Epidermal melanocyte (primary cell): Measurements from ENCODE around the gene HECW1.
"Not testable (repeated sequence)": the region's sequence is repeated elsewhere in the genome, so short reads cannot be mapped to it uniquely, and the experiment has no call there.

Experiments
- DNase-seq: peaks from one replicate; pipeline ENCODE4 v3.0.0; 2011; ENCODE audit warnings: low spot score; ENCODE audit not compliant: insufficient read length

Gene HECW1

DNA sequence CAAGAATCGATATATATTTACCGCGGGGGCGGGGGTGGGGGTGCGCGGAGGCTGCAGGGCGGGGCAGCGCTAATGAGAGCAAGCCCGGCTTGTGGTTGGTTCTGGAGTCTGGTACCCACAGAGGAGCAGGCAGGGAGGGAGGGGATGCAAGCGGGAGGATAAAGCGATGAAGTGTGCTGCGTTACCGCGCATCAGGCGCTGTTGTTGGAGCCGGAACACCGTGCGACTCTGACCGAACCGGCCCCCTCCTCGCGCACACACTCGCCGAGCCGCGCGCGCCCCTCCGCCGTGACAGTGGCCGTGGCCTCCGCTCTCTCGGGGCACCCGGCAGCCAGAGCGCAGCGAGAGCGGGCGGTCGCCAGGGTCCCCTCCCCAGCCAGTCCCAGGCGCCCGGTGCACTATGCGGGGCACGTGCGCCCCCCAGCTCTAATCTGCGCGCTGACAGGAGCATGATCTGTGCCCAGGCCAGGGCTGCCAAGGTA, at the start of gene HECW1:
TSS of gene HECW1 (plus strand) at position 189 of the 482 bp plus-strand sequence. CDS start 131,259 bp downstream, outside the sequence.
- no peak for DNase-seq

DNA sequence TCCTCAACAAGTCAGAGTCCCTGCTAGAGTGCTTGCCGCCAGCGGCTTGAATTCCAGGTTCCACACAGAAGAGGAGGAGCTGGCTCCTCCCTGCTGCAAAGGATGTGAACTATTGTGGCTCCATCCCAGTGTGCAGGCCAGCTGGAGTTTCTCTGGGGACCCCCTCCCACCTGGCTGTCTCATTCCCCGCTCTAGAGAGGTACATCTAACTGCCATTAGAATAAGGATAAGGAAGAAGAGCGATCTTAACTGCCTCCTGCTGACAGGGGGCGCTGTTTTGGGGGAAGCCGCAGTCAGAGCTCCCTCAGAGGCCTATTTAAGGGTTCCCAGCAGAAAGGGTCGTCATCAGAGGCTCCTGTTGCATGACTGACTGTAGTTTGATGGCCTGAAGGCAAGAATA, 40.8 kb upstream of the HECW1 start:
- no peak for DNase-seq

DNA sequence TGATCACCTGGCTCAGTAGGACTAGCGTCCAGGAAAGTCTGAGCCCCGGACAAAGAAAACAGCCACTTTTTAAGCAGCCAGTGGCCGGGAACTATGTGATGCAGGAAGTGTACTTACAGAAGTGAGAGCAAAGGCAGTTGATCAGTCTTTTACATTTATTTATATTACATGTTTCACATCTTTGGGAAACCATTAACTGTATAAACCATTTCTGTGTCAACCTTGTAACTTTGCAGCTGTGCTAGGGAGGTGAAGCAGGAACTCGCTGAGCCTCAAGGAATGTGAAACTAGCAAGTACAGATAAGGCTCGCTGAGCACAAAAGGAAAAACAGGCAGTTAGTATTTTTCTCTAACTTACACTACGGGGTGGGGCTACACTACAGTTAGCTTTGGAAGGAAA, 39.9 kb upstream of the HECW1 start:
- no peak for DNase-seq

DNA sequence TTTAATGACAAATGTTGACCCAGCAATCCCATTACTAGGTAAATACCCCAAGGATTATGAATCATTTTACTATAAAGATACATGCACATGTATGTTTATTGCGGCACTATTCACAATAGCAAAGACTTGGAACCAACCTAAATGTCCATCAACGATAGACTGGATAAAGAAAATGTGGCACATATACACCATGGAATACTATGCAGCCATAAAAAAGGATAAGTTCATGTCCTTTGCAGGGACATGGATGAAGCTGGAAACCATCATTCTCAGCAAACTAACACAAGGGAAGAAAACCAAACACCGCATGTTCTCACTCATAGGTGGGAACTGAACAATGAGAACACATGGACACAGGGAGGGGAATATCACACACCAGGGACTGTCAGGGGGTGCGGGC, 38.6 kb upstream of the HECW1 start:
- DNase-seq = not testable (repeated sequence)

DNA sequence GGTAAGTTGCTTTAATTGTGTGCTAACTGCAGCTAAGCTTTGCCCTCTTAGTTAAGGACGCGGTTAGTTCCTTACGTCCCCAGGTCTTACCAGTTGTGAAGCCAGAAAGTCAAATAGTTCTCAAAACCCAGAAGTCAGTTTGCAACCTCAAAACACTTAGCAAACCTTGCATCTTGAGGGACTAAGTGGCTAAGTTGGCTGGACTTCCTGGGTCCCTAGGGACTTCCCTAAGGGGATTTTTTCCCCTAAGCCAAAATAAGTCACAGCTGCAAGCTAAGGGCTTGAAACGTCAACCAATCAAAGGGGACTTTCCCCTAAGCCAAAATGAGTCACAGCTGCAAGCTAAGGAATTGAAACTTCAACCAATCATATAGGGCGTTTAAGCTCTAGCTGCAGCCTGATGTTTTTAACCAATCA, 36.2 kb upstream of the HECW1 start:
- DNase-seq = no peak

DNA sequence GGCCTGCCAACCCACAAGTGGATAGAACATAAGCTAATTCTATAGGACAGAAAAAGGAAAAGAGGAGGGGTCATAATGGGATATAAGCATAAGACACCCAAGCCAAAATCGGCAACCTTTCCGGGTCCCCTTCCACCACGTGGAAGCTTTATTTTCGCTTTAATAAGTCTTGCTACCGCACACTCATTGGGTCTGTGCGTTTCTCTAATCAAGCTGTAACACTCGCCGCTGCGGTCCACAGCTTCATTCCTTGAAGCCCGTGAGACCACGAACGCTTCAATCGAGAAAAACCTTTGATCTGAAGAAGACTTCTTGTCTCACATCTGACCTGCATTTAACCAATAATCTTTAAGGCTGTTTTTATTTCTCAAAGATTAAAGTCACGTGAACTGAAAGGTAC, 35.8 kb upstream of the HECW1 start:
- no peak for DNase-seq

DNA sequence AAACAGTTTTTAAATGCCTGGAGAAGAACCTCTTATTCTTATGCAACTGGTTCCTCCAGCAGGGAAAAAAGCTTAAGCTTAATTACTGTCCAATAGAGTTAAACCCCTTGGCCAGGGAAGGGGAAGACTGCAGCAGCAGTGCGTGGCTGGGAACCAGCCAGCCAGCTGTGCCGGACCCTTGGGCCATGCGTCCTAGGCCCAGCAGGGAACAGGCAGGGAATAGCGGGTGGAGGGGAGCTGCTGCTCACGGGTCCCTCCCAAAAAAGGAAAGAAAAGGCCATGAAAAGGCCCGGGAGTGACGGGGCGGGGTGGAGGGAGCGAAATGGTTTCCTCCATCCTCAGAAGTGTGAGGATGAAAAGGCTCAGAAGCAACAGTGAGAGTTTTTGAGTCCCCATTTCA, 35.2 kb upstream of the HECW1 start:
- no peak for DNase-seq

DNA sequence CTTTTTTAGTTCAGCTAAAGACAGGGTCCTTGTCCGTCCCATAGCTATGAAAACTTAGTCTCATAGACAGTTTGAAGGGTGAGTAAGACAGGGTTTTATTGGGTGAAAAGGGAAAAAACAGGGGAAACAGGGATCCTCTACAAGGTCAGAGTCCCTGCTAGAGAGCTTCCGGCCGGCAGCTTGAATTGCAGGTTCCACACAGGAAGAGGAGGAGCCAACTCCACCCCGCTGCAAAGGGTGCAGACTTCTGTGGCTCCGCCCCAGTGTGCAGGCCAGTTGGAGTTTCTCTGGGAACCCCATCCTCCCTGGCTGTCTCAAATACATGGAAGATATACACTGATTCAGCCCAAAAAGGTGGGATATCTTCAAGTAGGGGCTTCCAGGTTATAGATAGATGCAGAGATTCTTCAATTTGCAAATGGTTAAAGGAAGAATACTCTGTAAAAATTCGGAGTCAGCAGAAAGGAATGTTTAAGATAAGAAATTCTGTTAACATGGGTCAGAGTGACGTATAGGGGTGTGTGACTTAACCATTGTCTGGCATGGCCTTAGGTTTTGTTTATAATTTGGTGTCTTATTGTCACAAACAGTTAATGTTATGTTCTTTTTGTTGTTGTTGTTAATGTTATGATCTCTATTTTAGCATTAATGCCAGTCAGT, 34.6 kb upstream of the HECW1 start:
- DNase-seq = no peak

DNA sequence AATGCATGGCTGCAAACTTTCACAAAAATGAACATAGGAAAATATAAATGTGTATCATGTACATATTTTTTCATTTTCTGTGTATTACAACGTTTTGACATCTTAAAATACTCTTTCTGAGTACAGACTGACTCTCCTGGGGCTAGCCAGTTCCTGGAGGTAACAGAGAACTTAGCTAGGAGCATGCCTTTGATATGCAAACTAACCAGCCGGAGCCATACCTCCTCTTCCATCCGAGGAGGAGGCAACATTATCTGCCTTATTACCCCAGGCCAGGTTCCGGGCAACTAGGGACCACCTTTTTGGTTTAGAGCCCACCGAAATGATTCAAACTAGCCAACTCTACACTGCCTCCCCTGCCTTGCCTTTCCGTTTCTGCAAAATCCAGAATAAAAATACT, 33.7 kb upstream of the HECW1 start:
- no peak for DNase-seq

DNA sequence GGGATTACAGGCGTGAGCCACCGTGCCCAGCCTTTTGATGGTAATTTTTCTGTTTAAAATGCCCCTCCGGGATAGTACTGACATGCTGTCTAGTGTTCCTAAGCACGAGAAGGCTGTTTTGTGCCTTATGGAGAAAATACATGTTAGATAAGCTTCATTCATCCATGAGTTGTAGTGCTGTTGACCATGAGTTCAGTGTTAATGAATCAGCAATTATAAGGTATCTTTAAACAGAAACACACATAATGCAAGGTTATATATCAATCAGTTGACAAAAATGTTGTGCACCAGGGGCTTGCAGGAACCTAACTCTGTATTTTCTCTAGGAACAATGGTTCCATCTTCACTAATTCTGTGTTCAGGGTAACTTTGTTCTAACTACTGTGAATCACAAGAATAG, 30.8 kb upstream of the HECW1 start:
- DNase-seq = no peak

DNA sequence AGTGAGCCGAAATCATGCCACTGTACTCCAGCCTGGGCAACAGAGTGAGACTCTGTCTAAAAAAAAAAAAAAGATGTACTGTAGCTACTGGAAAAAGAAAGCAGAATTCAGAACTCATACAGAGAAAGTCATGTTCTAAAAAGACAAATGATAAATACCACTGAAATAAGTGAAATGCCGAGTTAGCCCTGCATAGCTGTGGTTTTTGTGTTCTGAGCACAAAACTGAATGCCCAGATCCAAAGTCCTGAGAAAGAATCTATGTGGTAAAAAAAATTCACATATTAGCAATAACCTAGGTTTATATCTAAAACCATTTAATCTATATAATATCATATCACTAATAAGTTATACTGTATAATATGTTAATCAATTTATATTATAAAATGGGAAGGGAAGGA, 29.3 kb upstream of the HECW1 start:
- DNase-seq = no peak

DNA sequence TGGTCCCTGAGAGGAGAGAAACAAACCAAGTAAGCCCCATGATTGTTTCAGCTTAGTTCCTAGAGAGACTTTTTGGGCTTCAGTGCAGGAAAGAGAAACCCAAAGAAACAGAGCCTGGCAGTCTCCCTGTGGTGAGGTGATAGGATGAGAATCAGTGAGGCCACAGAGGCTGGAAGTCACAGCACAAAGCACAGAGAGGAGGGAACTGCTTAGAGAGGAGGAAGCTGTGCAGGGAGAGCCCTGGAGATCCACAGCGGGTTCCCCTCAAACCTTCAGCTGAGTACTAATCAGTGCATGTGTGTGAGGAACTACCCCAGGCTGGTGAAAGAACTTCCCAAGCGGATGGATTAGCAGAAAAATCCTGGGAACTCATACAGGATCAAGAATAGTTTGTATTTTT, 27.4 kb upstream of the HECW1 start:
- no peak for DNase-seq

DNA sequence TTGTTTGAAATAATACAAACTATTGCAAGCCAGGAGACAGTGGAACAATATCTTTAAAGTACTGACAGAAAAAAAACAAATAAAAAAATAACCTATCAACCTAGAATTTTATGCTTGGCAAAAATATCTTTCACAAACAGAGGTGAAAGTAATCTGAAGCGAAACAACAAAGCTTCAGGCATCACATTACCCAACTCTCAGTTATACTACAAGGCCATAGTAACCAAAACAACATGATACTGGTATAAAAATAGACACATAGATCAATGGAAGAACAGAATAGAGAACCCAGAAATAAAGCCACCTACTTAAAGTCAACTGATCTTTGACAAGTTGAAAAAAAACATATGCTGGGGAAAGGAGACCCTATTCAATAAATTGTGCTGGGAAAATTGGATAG, 26.5 kb upstream of the HECW1 start:
- DNase-seq = no peak

DNA sequence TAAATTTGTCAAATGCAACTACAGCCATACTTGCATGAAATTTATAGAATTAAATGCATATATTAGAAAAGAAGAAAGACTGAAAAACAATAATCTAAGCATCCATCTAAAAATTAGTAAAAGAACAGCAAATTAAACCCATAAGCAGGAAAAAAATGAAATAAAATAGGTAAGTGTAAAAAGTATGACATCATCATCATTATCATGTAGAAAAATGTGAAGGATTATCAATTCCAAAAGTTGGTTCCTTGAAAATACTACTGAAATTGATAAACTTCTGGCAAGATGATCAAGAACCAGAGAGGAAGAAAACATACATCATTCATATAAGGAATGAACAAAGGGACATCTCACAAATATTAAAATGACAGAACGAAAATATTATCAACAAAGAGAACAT, 19.6 kb upstream of the HECW1 start:
- no peak for DNase-seq

DNA sequence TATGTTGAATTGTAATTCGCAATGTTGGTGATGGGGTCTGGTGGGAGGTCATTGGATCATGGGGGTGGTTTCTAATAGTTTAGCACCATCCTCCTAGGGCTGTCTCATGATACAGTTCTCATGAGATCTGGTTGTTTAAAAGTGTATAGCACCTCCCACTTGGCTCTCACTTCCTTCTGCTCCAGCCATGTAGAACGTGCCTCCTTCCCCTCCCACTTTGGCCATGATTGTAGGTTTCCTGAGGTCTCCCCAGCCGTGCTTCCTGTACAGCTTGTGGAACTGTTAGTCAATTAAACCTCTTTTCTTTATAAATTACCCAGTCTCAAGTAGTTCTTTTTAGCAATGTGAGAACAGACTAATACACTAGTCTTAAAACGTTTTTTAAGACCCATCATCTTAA, 15.6 kb upstream of the HECW1 start:
- DNase-seq = no peak

DNA sequence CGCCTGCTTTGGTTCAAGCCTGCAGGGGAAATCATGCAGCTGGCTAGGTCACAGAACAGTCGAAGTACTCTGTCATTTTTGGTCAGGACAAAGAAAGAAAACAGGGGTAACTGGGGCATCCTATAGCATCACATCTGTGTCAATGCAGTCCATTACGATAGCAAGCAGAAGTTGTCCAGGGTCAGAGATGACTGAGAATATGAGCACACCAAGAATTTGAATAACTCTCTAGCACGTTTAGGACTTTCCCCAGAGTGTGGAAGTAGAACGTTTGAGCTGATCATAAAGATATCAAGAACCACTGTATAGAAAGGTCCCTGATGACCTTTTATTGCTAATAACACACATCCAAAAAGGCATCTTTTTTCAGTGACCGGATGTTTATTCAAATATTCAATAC, 12.7 kb upstream of the HECW1 start:
- no peak for DNase-seq

DNA sequence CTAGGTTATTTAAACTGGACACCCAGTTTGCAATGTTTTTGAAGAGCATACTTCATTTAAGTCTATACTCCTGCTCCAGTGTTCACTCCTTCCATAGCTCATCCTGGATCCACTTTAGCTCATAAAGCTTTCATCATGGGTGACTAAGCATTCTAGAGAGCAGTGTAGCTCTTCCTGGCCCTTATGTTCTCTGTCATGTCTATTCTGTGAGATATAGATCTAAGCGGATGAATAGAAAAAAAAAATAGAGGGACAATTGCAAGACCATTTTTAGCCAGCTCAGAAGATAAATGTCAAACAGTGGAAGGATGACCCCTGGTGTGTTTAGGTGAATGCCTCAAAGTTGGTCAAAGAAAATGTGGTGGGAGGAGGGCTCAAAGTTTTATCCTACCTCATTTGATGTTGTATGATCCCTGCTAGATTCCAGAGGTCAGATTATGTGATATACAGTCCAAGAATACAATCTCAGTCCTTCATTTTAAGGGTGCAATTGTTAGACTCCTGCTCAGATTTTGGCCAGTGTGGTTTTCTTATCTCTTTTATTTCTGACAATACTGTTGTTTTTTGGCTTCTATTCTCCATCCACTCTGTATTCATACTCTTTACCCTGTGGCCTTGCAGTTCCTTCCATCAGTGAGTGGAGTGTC, 7.5 kb upstream of the HECW1 start:
- no peak for DNase-seq

DNA sequence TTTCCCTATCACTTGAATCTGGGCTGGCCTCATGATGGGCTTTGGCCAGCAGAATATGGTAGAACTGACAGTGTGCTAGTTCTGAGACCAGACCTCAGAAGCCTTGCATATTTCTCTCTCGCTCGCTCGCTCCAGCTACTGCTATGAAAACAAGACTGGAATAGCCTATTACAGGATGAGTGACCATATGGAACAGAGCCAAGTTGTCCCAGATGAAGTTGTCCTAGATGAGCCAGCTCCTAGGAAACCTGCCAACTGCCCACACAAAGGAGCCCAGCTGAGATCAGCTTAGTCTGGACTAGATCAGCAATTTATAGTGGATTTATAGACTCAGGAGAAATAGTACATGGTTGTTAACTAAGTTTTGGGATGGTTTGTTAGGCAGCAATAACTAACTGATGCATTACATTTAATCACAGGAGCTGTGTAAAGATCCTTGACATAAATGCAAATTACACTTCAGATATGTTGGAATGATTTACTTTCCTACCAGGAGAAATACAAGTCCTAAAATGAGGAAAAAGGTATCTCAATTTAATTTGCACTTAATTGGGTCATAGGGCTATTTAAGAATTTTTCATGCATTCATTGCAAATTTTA, 6.8 kb upstream of the HECW1 start:
- no peak for DNase-seq

DNA sequence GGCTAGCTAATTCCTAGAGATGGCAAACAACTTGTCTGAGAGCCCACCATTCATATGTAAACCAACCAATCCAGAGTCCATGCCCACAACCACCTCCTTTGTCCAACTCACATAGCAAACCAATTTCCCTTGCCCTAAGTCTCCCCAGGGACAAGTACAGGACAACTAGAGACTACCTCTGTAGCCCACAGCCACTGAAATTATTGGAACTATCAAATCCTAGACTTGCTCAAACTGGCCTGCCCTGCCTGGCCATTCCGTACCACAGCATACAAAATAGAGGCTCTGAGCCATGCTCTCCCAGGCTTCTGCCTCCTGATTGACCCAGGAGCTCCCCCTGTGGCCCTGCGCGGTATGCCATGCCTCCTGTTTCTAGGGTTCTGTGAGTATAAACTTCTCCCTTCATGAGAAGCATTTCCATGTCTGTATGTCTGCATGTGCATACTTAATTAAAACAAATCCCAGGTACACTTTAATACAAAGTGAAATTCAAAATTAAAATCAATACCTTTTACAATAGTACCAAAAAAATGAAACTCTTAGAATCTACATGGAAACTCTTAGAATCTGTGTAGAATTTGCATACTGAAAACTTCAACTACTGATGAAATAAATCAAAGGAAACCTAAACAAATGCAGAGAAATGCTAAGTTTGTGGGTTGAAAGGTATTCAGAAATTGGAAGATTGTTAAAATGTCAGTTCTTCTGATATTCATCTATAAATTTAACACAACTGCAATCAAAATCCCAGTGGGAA, 4.0 kb upstream of the HECW1 start:
- peak; percentile 62 for DNase-seq

DNA sequence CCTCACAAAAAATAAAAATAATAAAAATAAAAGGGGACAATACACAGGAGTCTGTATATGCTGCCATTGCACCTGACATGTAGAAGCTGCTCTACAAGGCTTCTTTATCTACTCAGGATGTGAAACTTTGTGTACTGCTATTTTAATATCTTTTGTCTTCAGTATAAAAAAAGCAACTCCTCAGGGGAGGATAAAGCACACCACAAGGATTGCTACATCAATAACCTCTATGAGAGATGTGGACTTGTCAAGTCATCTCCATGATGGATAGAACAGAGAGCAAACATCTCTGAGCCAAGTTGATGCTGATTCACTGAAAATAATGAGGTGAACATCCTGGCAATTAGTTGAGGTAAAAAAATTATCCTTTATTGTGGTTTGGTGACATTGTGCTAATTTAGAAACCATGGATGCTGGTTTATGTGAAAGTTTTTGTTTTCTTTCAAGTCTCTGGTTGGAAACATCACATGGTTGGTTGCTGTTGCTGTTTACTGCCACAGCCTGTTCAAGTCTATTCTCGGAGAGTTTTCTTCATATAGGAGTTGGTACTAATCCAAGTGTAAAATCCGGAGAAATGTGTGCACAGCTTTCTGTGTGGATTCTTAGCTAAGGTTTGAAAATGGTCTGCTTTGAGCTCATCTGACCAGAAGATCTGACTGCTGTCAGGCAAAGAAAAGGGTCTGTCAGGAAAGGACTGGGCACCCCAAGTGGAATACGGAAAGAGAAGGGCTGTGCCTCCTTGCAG, 1.5 kb upstream of the HECW1 start:
- DNase-seq = no peak
